ENCODE data around the gene CACNB4. TPM values are rescaled to one million over a fixed set of nuclear protein-coding genes. Genes with fewer than 3 reads are reported as not detected.

CACNB4 gene
- total RNA-seq, 4 donors from 2014 or later, result 0.20 to 1.6 (median 0.90) TPM

GRCh38 chr2:152126664-152127063 lies 27.8 kb upstream of the CACNB4 start:
- 81 to 90% methylated on average over 3 to 4 of the region's 4 CpGs for WGBS, 2 donors (ENCODE audit: low coverage in 1 of 2)

DNA sequence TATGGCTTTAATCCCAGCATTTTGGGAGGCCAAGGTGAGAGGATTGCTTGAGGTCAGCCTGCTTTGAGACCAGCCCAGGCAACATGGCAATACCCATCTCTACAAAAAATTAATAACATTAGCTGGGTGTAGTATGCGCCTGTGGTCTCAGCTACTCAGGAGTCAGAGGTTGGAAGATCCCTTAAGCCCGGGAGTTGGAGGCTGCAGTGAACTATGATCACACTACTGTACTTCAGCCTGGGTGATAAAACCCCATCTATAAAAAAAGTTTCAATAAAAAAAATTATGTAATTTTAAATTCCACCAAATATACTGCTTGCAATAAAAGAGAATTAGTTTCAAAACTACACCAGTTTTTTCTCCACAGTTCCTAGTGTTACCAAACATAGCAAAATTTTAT lies 23.3 kb upstream of the CACNB4 start:
- in situ Hi-C loops (cut with MboI; ENCODE audit: low pct_ligation_motif_present in 1 of 4, low pct_unique_long_range_greater_than_20kb in 1 of 4, low sequenced_read_pairs in 3 of 4) (no loop called here), intact Hi-C loops (cut with DNase I; ENCODE audit: low total_unique reads) (no loop called here)
- no peak for DNase-seq
- Histone ChIP-seq H3K36me3 (peaks cover 0 to 22% (median 7%) of the 10 kb centered on the region in 4 donors), H3K9me3 (no peaks in the 10 kb centered on the region), H3K4me1 (peaks cover 0 to 4% (median 0%) of the 10 kb centered on the region in 4 donors), H3K27ac (no peak overlapping the region), H3K27me3 (no peaks in the 10 kb centered on the region), H3K4me3 (no peak overlapping the region)
- 69 to 89% methylated on average over 2 of the region's 2 CpGs for WGBS, 2 donors (ENCODE audit: low coverage in 1 of 2)
- TF ChIP-seq EP300 (IDR thresholded peaks at IDR 0.05; ENCODE audit: low read depth), result no peak
- TF ChIP-seq POLR2A (IDR thresholded peaks at IDR 0.05), result no peak
- TF ChIP-seq CTCF (IDR thresholded peaks at IDR 0.05), result no peak
- TF ChIP-seq POLR2AphosphoS5 (IDR thresholded peaks at IDR 0.05), result no peak

More at GRCh38 chr2:152126664-152127063, 27.8 kb upstream of the CACNB4 start:
- no peaks in the 10 kb centered on the region for H3K9me3 ChIP-seq
- intact Hi-C loops (cut with DNase I; ENCODE audit: low total_unique reads), result no loop called here
- H3K27me3 ChIP-seq, result no peaks in the 10 kb centered on the region
- H3K36me3 ChIP-seq, result peaks cover 0 to 15% (median 3%) of the 10 kb centered on the region in 4 donors
- no peak overlapping the region for H3K4me3 ChIP-seq
- DNase-seq, result no peak
- TF ChIP-seq POLR2A (IDR thresholded peaks at IDR 0.05), result no peak
- no peak for TF ChIP-seq EP300 (IDR thresholded peaks at IDR 0.05; ENCODE audit: low read depth)
- no peak for TF ChIP-seq CTCF (IDR thresholded peaks at IDR 0.05)
- no peak for TF ChIP-seq POLR2AphosphoS5 (IDR thresholded peaks at IDR 0.05)
- H3K27ac ChIP-seq, result no peak overlapping the region
- in situ Hi-C loops (cut with MboI; ENCODE audit: low pct_ligation_motif_present in 1 of 4, low pct_unique_long_range_greater_than_20kb in 1 of 4, low sequenced_read_pairs in 3 of 4), result no loop called here
- H3K4me1 ChIP-seq, result peaks cover 0 to 14% (median 3%) of the 10 kb centered on the region in 4 donors

GRCh38 chr2:152120430-152120829 lies 21.6 kb upstream of the CACNB4 start:
- TF ChIP-seq CTCF (IDR thresholded peaks at IDR 0.05) (no peak), POLR2A (IDR thresholded peaks at IDR 0.05) (no peak), POLR2AphosphoS5 (IDR thresholded peaks at IDR 0.05) (no peak)
- H3K36me3 ChIP-seq, result peaks cover 0 to 18% (median 7%) of the 10 kb centered on the region in 4 donors
- H3K4me1 ChIP-seq, result peaks cover 0 to 4% (median 0%) of the 10 kb centered on the region in 4 donors
- no peaks in the 10 kb centered on the region for H3K27me3 ChIP-seq
- intact Hi-C loops (cut with DNase I; ENCODE audit: low total_unique reads) (no loop called here), in situ Hi-C loops (cut with MboI; ENCODE audit: low pct_ligation_motif_present in 1 of 4, low pct_unique_long_range_greater_than_20kb in 1 of 4, low sequenced_read_pairs in 3 of 4) (no loop called here)
- no peaks in the 10 kb centered on the region for H3K9me3 ChIP-seq
- H3K4me3 ChIP-seq, result no peak overlapping the region
- no peak for DNase-seq
- 88 to 100% methylated on average over 1 of the region's 1 CpG for WGBS, 2 donors (ENCODE audit: low coverage in 1 of 2)
- H3K27ac ChIP-seq, result no peak overlapping the region

DNA sequence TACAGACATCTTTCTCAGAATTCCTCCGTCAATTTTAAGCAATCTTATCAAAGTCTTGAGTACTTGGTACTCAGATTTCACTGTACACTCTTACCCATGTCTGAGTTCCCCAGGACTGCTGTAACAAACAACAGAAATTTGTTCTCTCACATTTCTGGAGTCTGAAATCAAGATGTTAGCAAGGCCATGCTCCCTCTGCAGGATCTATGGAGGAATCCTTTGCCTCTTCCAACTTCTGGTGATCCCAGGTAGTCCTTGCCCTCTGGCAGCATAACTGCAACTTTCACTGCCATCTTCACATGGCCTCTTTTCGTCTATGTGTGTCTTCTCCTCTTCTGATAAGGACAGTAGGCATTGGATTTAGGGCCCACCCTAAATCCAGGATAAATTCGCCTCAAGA lies 17.1 kb upstream of the CACNB4 start:
- Histone ChIP-seq H3K4me3 (no peak overlapping the region), H3K27me3 (no peaks in the 10 kb centered on the region), H3K36me3 (peaks cover 0 to 8% (median 3%) of the 10 kb centered on the region in 4 donors), H3K4me1 (no peaks in the 10 kb centered on the region), H3K9me3 (no peaks in the 10 kb centered on the region), H3K27ac (no peak overlapping the region)
- no peak for TF ChIP-seq POLR2AphosphoS5 (IDR thresholded peaks at IDR 0.05)
- no peak for TF ChIP-seq EP300 (IDR thresholded peaks at IDR 0.05; ENCODE audit: low read depth)
- TF ChIP-seq POLR2A (IDR thresholded peaks at IDR 0.05), result no peak
- no peak for TF ChIP-seq CTCF (IDR thresholded peaks at IDR 0.05)
- WGBS, 2 donors (ENCODE audit: low coverage in 1 of 2), result 92 to 96% methylated on average over 3 of the region's 3 CpGs
- no peak for DNase-seq
- in situ Hi-C loops (cut with MboI; ENCODE audit: low pct_ligation_motif_present in 1 of 4, low pct_unique_long_range_greater_than_20kb in 1 of 4, low sequenced_read_pairs in 3 of 4) (no loop called here), intact Hi-C loops (cut with DNase I; ENCODE audit: low total_unique reads) (no loop called here)
